A673 (cell line): Measurements from ENCODE around the gene ERLEC1. TPM values are rescaled to one million over a fixed set of nuclear protein-coding genes. Genes with fewer than 3 reads are reported as not detected.

Experiments
- BruUV-seq: library from RNA; stranded (reverse); fragments of 400-500 nt; replicated peaks from 2 replicates; lab custom pipeline; 2021; lab: Mats Ljungman, UMichigan
- CTCF ChIA-PET: fragments of 300-600 bp; sonication (Branson Sonifier 250); formaldehyde crosslinking; loops from one replicate; lab custom pipeline; 2022; ENCODE audit warnings: antibody characterized with exemption; lab: Charles Lee
- POLR2A ChIA-PET: fragments of 300-600 bp; sonication (Branson Sonifier 250); formaldehyde crosslinking; loops from one replicate; lab custom pipeline; 2022; ENCODE audit warnings: antibody characterized with exemption; ENCODE audit not compliant: low non-redundant PET; lab: Charles Lee
- DNase-seq: peaks from one replicate; pipeline ENCODE4 v3.0.0-alpha.2; 2015; ENCODE audit warnings: low spot score
- H3K27ac ChIP-seq: fragments of 200-600 bp; sonication (generic); 2 replicates; pipeline ENCODE4 v1.5.1; 2016; ENCODE audit warnings: mixed run types, low read depth, mild to moderate bottlenecking, mixed read lengths, antibody characterized with exemption, low read length; ENCODE audit not compliant: poor library complexity, severe bottlenecking
- H3K27me3 ChIP-seq: fragments of 200-600 bp; sonication (generic); replicated peaks from 2 replicates; pipeline ENCODE4 v1.6.1; 2017; ENCODE audit warnings: mixed run types, low read depth, mild to moderate bottlenecking, mixed read lengths, antibody characterized with exemption, low read length; ENCODE audit not compliant: insufficient read depth, poor library complexity
- H3K36me3 ChIP-seq: fragments of 200-600 bp; sonication (generic); 2 replicates; pipeline ENCODE4 v1.6.1; 2016; ENCODE audit warnings: mixed run types, mild to moderate bottlenecking, mixed read lengths, antibody characterized with exemption, low read length; ENCODE audit not compliant: insufficient read depth, poor library complexity, severe bottlenecking
- H3K4me1 ChIP-seq: fragments of 200-600 bp; sonication (generic); 2 replicates; pipeline ENCODE4 v1.6.1; 2017; ENCODE audit warnings: mixed run types, mild to moderate bottlenecking, mixed read lengths, antibody characterized with exemption, low read length; ENCODE audit not compliant: insufficient read depth, poor library complexity, severe bottlenecking
- H3K4me3 ChIP-seq: fragments of 200-600 bp; sonication (generic); 2 replicates; pipeline ENCODE4 v1.5.1; 2016; ENCODE audit warnings: low read depth, mixed run types, mild to moderate bottlenecking, mixed read lengths, low read length; ENCODE audit not compliant: poor library complexity, severe bottlenecking
- H3K9me3 ChIP-seq: fragments of 200-600 bp; sonication (generic); 2 replicates; pipeline ENCODE4 v1.6.1; 2016; ENCODE audit warnings: mixed run types, low read depth, mild to moderate bottlenecking, mixed read lengths, antibody characterized with exemption, low read length; ENCODE audit not compliant: poor library complexity, severe bottlenecking
- EZH2 ChIP-seq: fragments of 200-600 bp; sonication (generic); IDR thresholded peaks from 2 replicates; pipeline ENCODE4 v1.6.1; 2017; ENCODE audit warnings: borderline replicate concordance, low read depth, mild to moderate bottlenecking, mixed read lengths, antibody characterized with exemption, low read length; ENCODE audit not compliant: poor library complexity, severe bottlenecking
- intact Hi-C: fragments of 100-400 bp; cut with micrococcal nuclease; formaldehyde crosslinking; loops from one replicate; pipeline ENCODE4 v1.10.0; 2022; ENCODE audit not compliant: unreplicated experiment
- total RNA-seq: library from RNA; stranded (reverse); gene quantifications from 2 replicates; pipeline ENCODE4 v1.2.3, GENCODE V29; 2021
- TF ChIP-seq, protein P1 (sequence below): fragments of 300-800, 200-600 bp; sonication (generic); conservative IDR thresholded peaks from 2 replicates; pipeline ENCODE4 v1.5.1; 2017; ENCODE audit warnings: low read depth, mild to moderate bottlenecking, antibody characterized with exemption, low read length, moderate library complexity, mixed read lengths

Gene ERLEC1
- total RNA-seq, 1 experiment from 2014 or later: 27.7 TPM

DNA sequence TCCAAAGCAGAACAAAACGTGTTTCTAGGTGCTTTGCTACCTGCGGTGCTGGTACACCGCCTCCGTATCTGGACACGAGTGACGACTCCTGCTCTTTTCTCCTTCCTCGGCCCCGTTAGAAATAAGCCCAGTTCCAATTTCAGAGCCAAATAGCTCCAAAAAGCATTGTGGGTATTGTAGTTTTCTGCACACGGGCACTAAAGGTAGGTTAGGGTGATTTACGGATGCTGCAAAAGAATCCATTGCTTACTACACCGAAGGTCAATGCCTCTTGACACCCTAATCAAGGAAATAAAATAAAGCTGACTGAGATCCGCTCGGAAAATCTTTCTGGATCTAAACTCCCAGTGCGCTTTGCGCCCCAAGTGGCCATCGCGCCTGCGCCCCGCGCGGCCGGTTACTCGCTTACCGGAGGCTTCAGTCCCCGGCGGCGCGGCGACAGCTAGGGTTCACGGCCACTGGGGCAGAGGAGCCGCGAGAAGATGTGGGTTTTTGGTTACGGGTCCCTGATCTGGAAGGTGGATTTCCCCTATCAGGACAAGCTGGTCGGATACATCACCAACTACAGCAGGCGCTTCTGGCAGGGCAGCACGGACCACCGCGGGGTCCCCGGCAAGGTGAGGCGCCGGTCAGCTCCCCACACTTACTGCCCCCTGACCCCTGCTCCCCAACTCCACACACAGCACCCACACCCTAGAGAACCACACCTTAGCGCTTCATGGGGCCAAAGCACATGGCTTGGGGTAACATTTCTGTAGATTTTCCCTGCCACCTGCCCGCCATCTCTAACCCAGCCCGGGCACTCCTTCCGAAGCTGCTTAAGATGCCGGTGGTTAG lies 19.2 kb upstream of the ERLEC1 start, which contains the start of gene CHAC2:
CHAC2 (plus strand) TSS at position 400 of the 837 bp plus-strand sequence; CDS start at position 483, 83 bp downstream.
- TF ChIP-seq EZH2: no peak
- TF ChIP-seq, protein P1, sequence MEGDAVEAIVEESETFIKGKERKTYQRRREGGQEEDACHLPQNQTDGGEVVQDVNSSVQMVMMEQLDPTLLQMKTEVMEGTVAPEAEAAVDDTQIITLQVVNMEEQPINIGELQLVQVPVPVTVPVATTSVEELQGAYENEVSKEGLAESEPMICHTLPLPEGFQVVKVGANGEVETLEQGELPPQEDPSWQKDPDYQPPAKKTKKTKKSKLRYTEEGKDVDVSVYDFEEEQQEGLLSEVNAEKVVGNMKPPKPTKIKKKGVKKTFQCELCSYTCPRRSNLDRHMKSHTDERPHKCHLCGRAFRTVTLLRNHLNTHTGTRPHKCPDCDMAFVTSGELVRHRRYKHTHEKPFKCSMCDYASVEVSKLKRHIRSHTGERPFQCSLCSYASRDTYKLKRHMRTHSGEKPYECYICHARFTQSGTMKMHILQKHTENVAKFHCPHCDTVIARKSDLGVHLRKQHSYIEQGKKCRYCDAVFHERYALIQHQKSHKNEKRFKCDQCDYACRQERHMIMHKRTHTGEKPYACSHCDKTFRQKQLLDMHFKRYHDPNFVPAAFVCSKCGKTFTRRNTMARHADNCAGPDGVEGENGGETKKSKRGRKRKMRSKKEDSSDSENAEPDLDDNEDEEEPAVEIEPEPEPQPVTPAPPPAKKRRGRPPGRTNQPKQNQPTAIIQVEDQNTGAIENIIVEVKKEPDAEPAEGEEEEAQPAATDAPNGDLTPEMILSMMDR: no peak
- intact Hi-C loops: no loop called here
- Histone ChIP-seq H3K9me3 (no peaks in the 10 kb centered on the region), H3K4me3 (peak within 1 kb of the TSS; percentile 94), H3K27me3 (no peaks in the 10 kb centered on the region), H3K36me3 (peaks cover 15% of the 10 kb centered on the region), H3K27ac (peak within 1 kb of the TSS; percentile 80), H3K4me1 (peaks cover 19% of the 10 kb centered on the region)
- peak; percentile 92 for DNase-seq
- BruUV-seq: no TSS peak
- POLR2A ChIA-PET: no interaction called here
- CTCF ChIA-PET: no interaction called here

DNA sequence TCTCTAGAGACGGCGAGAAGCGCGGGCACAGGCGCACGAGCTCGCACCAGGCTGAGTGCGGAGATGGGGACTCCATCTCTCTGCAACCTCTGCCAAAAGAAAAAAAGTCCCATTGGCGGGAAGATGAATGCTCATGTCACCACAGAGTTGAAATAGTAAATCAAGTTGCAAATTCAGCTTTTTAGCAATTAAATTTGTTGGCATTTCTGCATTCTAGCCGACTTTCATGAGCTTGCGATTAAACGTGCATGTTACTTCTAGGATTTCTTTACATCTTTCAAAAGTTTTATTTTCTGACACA lies 18.7 kb upstream of the ERLEC1 start:
- peaks cover 19% of the 10 kb centered on the region for H3K4me1 ChIP-seq
- H3K9me3 ChIP-seq: no peaks in the 10 kb centered on the region
- TF ChIP-seq EZH2: no peak
- TF ChIP-seq, protein P1: no peak
- BruUV-seq: no TSS peak
- no peaks in the 10 kb centered on the region for H3K27me3 ChIP-seq
- intact Hi-C loops: no loop called here
- CTCF ChIA-PET: no interaction called here
- peaks cover 15% of the 10 kb centered on the region for H3K36me3 ChIP-seq
- peak overlapping the region; percentile 80 for H3K27ac ChIP-seq
- peak overlapping the region; percentile 94 for H3K4me3 ChIP-seq
- peak; percentile 83 for DNase-seq
- POLR2A ChIA-PET: no interaction called here

DNA sequence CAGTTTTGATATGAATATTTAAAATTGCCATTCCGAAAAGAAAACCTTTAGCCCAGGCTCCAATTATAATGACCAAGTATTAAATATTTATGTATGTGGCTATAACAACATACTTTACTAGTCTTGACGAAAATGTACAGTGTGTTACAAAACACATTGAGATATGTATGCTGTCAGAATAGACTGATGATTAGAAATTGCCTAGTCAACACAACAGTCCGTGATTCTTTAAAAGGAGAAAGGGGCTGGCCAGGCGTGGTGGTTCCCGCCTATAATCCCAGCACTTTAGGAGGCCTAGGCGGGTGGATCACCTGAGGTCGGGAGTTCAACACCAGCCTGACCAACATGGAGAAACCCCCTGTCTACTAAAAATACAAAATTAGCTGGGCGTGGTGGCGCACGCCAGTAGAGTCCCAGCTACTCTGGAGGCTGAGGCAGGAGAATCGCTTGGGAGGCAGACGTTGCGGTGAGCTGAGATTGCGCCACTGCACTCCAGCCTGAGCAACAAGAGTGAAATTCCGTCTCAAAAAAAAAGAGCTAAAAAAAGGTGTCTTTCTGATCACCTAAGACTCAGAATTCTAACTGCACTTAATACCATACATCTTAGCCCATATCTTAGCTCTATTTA lies 17.4 kb upstream of the ERLEC1 start:
- intact Hi-C loops: no loop called here
- Histone ChIP-seq H3K36me3 (peaks cover 11% of the 10 kb centered on the region), H3K27me3 (no peaks in the 10 kb centered on the region), H3K4me1 (peaks cover 19% of the 10 kb centered on the region), H3K9me3 (no peaks in the 10 kb centered on the region), H3K27ac (no peak overlapping the region), H3K4me3 (peak overlapping the region; percentile 94)
- ChIA-PET POLR2A (no interaction called here), CTCF (no interaction called here)
- BruUV-seq: no TSS peak
- no peak for TF ChIP-seq EZH2
- TF ChIP-seq, protein P1: no peak
- no peak for DNase-seq
